Tibial artery (tissue), 4 donors: Measurements from ENCODE around the gene DNER.
A peak's percentile ranks its signal among the peaks of the same experiment; 100 is the strongest.

ENCODE experiments used
- DNase-seq, 2 donors: peaks; one replicate each; pipeline ENCODE4 v3.0.0-alpha.2; 2019
- H3K27ac ChIP-seq, 2 donors: fragments of 200-600 bp; sonication (generic) in 1 of 2; 1 replicate in 1 of 2; 2 replicates in 1 of 2; pipeline ENCODE4 v1.5.1; 2018 to 2019; ENCODE audit warnings: mild to moderate bottlenecking in 1 of 2
- H3K27me3 ChIP-seq, 2 donors: fragments of 200-600 bp; sonication (generic) in 1 of 2; one replicate each; pipeline versions ENCODE4 v1.5.1 to v1.6.0; 2016 to 2019
- H3K36me3 ChIP-seq, 3 donors: fragments of 200-600 bp; sonication (generic) in 2 of 3; one replicate each; pipeline ENCODE4 v1.5.1; 2016 to 2019; ENCODE audit warnings: mild to moderate bottlenecking in 2 of 3
- H3K4me1 ChIP-seq, 4 donors: fragments of 200-600 bp; sonication (generic) in 2 of 4; 1 replicate in 3 of 4; 2 replicates in 1 of 4; pipeline ENCODE4 v1.5.1; 2016 to 2019
- H3K4me3 ChIP-seq, 2 donors: fragments of 200-600 bp; sonication (generic) in 1 of 2; 1 replicate in 1 of 2; 2 replicates in 1 of 2; pipeline ENCODE4 v1.5.1; 2018 to 2019; ENCODE audit warnings: mild to moderate bottlenecking in 2 of 2
- H3K9me3 ChIP-seq, 3 donors: fragments of 200-600 bp; sonication (generic) in 1 of 3; one replicate each; pipeline ENCODE4 v1.5.1; 2016 to 2019
- CTCF ChIP-seq, 2 experiments: fragments of 200-600 bp in 1 of 2; fragments of 450-650 bp in 1 of 2; IDR thresholded peaks; one replicate each; pipeline ENCODE4 v1.5.1; 2017 to 2019; ENCODE audit warnings: antibody characterized with exemption in 2 of 2, mild to moderate bottlenecking in 1 of 2, moderate library complexity in 1 of 2
- intact Hi-C: fragments of 100-400 bp; cut with DNase I; formaldehyde crosslinking; loops from one replicate; pipeline ENCODE4 v1.15.0; 2023; ENCODE audit warnings: low total_unique reads

DNER gene

GRCh38 chr2:229714736-229715541 lies 584 bp upstream of the DNER start:
- Histone ChIP-seq H3K36me3 (no peaks in the 10 kb centered on the region), H3K4me3 (peak overlapping the region; percentile 18 to 34), H3K27me3 (peaks cover 6 to 71% of the 10 kb centered on the region in 2 donors), H3K27ac (no peak overlapping the region), H3K9me3 (no peaks in the 10 kb centered on the region), H3K4me1 (peaks cover 0 to 24% (median 21%) of the 10 kb centered on the region in 4 donors)
- peak in 1 of 2 donors; percentile 26 for DNase-seq
- no peak for TF ChIP-seq CTCF (IDR thresholded peaks at IDR 0.05)
- intact Hi-C loops = no loop called here

- H3K36me3 ChIP-seq = no peaks in the 10 kb centered on the region
- no peak overlapping the region for H3K27ac ChIP-seq
- no peak for TF ChIP-seq CTCF (IDR thresholded peaks at IDR 0.05)
- no peak for DNase-seq
- no peaks in the 10 kb centered on the region for H3K9me3 ChIP-seq
- H3K4me3 ChIP-seq = peak overlapping the region in 1 of 2 donors; percentile 34
- intact Hi-C loops = no loop called here
- peaks cover 6 to 65% of the 10 kb centered on the region in 2 donors for H3K27me3 ChIP-seq
- peaks cover 0 to 24% (median 21%) of the 10 kb centered on the region in 4 donors for H3K4me1 ChIP-seq
Observed at GRCh38 chr2:229713371-229714079, 830 bp downstream of the DNER start.

- H3K4me1 ChIP-seq = peaks cover 0 to 24% (median 21%) of the 10 kb centered on the region in 4 donors
- peaks cover 6 to 59% of the 10 kb centered on the region in 2 donors for H3K27me3 ChIP-seq
- intact Hi-C loops = no loop called here
- DNase-seq = no peak
- TF ChIP-seq CTCF (IDR thresholded peaks at IDR 0.05) = no peak
- H3K36me3 ChIP-seq = no peaks in the 10 kb centered on the region
- no peak overlapping the region for H3K27ac ChIP-seq
- no peak overlapping the region for H3K4me3 ChIP-seq
- H3K9me3 ChIP-seq = no peaks in the 10 kb centered on the region
Observed at GRCh38 chr2:229712136-229712535, 2.2 kb downstream of the DNER start.

GRCh38 chr2:229708335-229708734 lies 6.0 kb downstream of the DNER start:
- peaks cover 0 to 2% (median 2%) of the 10 kb centered on the region in 4 donors for H3K4me1 ChIP-seq
- no peak overlapping the region for H3K4me3 ChIP-seq
- H3K9me3 ChIP-seq = no peaks in the 10 kb centered on the region
- no peaks in the 10 kb centered on the region for H3K36me3 ChIP-seq
- no peak for TF ChIP-seq CTCF (IDR thresholded peaks at IDR 0.05)
- H3K27ac ChIP-seq = no peak overlapping the region
- intact Hi-C loops = no loop called here
- H3K27me3 ChIP-seq = peaks cover under 1 to 25% of the 10 kb centered on the region in 2 donors
- DNase-seq = no peak

- no peaks in the 10 kb centered on the region for H3K36me3 ChIP-seq
- intact Hi-C loops = no loop called here
- no peak for DNase-seq
- no peak overlapping the region for H3K4me3 ChIP-seq
- H3K27ac ChIP-seq = no peak overlapping the region
- TF ChIP-seq CTCF (IDR thresholded peaks at IDR 0.05) = no peak
- H3K9me3 ChIP-seq = no peaks in the 10 kb centered on the region
- H3K4me1 ChIP-seq = no peaks in the 10 kb centered on the region
- H3K27me3 ChIP-seq = peaks cover 0 to 5% of the 10 kb centered on the region in 2 donors
Observed at GRCh38 chr2:229703909-229704630, 10.3 kb downstream of the DNER start.
